ENCODE results near the gene GBGT1.

GBGT1 gene

DNA sequence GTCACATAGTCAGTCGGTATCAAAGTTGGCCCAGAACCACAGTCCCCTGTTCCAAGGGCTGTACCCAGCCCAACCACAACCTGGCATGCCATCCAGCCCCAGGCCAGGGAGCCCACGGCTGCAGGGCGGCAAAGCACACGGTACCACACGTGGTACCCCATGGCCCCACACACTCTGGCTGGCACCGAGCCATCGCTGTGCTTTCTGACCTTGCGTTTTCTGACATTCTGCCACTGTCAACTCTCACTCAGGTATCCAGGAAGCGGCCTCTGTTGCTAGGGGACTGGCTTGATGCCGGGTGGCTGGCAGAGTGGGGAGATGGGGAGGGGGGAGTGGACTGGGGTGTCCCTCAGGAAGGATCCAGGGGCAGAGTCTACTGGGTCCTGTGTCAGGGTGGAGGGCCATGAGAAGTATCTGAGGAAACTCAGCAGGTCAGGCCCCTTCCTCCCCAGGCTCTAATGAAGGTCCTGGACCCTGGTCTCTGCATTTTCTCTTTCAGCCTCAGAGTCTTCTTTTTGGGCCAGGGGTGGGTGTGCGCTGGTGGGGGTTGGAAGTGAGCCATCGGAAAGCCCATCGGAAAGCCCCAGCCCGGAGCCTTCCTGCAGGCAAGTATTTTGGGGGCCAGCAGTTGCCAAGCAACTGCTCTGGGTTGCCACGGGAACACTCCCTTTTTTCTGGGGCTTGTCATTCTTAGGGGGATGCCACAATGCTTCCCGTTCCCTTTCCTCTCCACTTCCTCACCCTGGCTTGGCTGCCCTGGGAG is 21.7 kb downstream of the GBGT1 start:
- no peak for FAIRE-seq

DNA sequence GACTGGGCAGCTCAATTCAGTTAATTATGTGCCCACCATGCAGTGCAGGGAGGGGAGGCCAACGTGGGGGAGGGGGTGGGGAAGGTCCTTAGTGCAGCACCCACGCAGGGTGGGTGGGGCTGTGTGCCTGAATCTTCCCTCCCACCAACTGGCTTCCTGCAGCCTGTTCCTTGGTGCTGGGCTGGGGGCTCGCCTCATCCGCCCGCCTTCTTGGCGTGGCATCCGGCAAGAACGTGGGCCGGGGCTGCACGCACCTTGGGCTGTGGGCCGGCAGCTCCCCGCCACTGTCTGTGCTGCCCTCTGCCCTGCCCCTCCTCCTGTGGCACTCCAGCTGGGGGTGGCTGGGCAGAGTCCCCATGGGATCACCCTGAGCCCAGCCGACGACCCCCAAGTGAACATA is 23.1 kb downstream of the GBGT1 start:
- no peak for FAIRE-seq

DNA sequence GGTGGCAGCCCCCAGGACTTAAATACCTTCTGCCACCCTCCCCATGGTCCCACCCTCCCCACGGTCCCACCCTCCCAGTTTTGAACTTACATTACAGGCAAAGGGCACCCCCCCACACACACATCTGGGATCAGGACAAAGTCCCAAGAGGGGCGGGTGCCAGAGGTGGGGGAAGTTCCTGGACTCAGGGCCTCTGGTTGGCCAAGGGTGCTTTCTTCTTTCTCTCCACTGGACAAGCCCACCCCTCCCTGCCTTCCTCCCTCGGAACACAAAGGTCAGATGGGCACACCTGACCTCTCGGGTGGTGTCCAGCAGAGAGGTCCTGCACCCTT is 23.6 kb downstream of the GBGT1 start:
- no peak for FAIRE-seq

GRCh38 chr9:133139246-133140173 is 24.2 kb downstream of the GBGT1 start:
- no peak for FAIRE-seq

DNA sequence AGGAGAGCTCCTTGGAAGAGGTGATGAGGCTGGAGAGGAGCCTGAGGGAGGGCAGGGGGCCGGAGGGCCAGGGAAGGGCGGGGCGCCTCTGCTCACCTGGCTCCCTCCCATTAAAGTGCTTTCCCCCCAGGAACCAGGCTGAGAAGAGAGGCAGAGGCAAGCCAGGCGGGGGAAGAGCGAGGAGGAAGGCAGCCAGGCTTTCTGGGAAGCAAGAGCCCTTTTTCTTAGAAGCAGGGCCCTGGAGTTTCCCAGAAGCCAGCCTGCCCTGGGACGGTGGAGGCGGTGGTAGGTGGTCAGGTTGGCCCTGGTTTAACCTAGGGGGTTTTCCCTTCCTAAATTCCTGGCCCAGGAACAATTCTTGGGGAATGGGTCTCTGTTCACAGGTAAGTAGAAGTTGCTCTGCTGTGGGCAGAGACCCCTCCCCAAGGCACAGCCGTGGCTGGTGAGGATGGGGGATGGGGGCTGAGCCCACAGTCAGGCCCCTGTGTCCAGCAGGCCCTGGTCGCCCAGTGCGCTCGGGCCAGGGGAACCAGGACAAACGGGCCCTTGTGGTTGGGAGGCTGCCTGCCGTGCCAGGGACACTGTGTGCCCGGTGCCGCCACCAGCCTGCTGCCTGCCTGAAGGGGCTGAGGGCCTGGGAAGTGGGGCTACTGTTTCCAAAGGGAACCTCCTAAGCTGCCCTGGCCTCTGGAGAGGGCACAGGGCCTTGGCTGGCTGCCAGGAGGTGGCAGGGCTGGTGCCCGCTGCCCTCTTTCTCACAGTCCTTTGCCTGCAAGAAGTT is 26.1 kb downstream of the GBGT1 start:
- FAIRE-seq = no peak

DNA sequence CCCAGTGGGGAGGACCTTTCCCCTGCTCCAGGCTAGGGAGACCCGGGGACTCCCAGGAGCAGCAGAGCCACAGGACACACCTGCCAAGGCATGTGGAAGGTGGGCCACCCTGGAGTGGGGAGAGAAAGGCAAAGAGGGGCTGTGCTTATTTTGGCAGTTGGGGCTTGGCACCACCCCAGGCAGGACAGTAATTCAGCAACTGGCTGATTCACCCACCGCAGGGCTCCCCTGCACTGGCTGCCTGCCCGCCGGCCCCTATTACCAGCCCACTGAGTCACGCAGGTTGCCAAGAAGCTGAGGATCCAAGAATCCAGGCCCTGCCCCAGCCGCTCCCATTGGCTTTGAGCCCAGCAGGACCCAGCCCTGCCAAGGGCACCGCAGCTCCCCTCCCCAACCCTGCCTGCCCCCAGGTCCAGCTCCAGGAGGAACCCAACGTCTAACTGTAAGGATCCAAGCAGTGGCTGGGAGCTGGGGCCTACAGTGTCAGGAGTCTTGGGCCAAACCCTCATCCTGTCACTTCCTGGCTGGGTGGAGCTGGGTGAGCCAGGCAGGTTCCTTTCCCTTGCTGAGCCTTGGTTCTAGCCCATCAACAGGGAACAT is 28.5 kb downstream of the GBGT1 start:
- FAIRE-seq = no peak

DNA sequence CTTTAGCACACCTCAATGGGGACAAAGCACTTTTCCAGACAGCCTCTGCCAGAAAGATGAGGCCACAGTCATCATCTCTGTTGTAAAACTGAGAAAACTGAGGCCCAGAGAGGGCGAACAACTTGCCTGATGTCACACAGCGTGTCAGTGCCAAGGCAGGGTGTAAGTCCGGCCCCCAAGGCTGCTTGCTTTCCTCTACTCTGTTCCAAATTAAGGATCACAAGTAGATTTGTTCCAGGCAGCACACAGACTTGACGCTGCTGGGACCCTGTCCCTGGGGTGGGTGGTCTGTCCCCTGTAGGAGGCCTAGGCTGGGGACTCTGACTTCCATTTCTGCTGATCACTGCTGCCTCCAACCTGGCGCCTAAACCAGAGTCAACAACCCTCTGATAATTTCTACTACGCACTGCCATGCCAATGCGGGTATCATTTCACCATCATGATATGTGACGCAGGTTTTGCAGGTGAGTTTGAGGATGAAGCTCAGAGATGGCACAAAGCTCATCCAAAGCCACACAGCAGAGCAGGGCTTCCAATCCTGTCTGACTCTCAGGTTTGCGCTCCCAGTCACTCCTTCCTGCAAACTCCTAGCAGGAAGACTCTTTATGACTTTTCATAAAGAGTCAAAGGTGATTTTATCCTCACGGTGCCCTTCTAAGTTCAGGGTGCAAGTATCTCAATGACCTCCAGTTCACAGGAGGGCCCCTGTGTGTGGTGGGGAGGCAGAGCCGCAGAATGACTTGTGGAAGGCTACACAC is 29.1 kb downstream of the GBGT1 start:
- no peak for FAIRE-seq

DNA sequence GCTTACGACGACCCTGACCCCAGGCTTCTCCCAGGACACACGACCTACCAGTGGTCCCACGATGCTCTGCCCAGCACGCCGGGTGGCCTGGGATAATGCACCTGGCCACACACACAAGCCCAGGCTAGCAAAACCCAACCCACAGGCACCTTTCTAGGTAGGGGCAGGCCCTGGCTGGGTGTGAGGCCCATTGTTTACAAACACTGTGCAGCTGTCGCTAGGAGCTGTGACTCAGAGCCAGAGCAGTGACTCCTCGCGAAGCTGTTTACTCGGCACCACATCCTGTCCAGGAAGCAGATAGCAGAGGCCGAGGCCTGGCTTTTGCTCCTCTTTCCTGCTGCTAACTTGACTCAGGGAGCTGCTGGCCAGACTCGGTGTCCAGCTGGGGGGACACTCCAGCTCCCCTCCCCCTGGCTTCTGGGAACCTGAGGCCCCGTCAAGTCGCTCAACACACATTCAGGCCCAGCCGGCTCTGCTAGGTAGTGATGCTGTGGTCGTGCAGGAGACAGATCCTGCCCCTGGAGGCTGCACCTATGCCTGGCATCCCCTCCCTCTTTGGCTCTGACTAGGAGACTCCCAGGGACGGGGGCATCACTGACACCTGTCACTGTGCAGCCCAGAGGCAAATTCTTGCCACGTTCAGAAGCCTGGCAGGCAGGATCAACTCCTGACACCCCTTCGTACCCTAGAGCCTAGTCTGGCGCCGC is 29.9 kb downstream of the GBGT1 start:
- FAIRE-seq = peak; percentile 70

GRCh38 chr9:133132174-133132573 is 31.5 kb downstream of the GBGT1 start:
- FAIRE-seq = no peak

- FAIRE-seq = no peak
Measured at GRCh38 chr9:133131506-133131905, 32.2 kb downstream of the GBGT1 start.

DNA sequence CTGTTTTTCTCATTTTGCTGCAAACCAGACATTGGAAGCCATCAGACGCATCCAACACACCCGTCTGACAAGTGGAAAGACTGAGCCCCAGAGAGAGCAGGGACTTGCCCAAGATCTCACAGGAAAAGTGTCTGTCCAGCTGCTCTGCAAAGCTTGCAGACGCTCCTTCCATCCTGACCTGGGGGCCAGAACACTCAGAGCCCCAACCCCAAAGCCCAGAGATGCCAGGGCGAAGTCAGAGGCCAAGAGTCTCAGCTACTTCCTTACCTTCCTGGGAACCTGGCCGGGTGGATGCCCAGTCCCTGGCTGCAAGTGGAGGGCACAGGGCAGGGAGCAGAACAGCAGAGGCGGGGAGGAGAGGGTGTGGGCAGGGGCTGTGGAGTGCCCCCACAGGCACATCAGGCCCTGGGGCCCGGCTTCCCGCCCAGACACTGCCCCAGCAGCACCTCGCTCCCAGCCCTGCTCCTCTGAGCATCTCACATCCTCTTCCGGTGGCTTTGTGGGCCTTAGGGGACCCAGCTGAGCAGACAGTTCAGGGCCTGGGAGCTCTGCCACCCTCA is 32.9 kb downstream of the GBGT1 start:
- FAIRE-seq = no peak

- FAIRE-seq = no peak
Measured at GRCh38 chr9:133129001-133129795, 34.5 kb downstream of the GBGT1 start.

- no peak for FAIRE-seq
Measured at GRCh38 chr9:133128152-133128551, 35.6 kb downstream of the GBGT1 start.

DNA sequence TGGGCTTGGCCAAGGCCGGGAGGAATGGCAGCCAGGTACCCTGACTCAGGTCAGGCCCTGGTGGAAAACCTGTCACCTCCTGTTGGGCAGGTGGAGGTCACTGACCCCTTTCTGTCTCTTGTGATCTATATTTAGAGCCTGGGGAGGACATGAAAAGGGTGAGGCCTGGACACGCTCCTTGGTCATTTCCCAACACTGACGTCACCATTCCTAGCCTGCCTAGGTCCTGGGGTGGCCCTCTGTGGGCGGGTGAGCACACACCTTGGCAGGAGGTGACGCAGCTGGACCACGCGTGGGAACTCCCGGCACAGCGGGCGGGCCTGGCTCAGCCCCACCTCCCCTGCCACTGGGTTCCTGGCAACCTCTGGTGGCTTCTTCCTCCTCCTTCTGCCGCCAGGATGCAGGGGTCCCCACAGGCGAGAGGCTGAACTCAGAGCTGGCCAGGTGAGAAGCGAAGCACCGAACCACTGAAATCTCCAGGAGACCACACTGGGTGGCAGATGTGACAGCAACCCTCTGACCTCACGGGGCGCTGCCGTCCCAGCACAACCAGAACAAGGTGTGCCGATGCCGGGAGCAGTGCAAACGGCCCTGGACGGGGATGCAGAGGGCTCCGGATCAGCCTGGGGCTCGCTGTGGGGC is 36.3 kb downstream of the GBGT1 start:
- no peak for FAIRE-seq

DNA sequence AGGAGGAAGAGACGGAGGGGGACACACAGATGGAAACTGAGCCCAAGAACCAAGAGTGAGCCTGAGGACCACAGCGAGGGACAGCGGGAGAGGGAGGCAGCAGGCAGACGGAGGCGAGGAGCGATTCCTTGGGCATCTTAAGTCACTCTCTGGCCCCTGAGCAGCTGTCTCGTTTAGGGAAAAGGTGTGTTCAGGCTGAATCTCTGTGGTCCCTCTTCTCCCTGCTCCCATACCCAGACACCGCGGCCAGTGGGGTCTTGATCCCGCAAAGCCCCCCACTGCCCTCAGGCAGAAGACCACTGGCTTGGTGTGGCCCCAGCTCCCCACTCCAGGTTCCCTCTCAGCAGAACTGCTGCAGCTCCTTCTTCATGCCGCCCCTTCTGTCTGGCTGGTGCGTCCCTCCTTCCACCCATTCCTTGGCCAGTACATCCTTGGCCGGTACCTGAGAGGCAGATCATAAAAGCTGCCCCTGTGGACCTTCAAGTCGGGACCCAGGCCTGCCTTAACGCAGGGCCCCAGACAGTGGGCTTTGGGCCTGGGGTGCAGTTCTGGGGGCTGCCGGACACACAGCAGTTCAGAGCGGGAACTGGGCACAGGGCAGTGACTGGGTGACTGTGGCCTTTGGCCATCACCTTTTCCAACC is 36.9 kb downstream of the GBGT1 start:
- FAIRE-seq = no peak

- FAIRE-seq = no peak
Measured at GRCh38 chr9:133125941-133126696, 37.6 kb downstream of the GBGT1 start.

- no peak for FAIRE-seq
Measured at GRCh38 chr9:133124907-133125275, 38.8 kb downstream of the GBGT1 start.

DNA sequence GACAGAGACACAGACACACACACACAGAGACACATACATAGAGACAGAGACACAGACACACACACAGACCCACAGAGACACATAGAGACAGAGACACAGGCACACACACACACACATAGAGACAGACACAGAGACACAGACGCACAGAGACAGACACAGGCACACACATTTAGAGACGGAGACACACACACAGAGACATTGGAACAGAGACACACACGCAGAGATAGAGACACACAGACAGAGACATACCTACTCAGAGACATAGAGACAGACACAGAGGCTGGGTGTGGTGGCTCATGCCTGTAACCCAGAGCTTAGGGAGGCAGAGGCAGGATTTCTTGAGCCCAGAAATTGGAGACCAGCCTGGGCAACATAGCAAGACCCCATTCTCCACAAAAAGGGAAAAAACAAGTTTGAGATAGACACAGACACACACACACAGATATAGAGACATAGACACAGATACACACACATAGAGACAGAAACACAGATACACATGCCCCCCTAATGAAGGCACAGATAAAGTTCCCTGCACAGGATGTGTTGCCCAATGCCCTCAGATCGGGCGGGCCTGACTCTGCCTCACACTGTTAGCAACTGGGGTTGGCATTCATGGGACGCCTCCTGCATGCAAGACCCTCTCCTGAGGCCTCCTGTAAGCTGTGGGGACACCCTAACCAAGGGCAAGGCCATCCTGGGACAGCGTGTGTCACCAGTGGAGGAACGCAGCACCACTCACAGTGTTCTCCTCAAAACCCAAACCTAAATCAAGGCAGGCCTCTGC is 39.4 kb downstream of the GBGT1 start:
- no peak for FAIRE-seq

Data from islet of Langerhans (tissue), 1 donor.